GM21423 (cell line): Measurements from ENCODE around the gene ZSCAN18.
"Not testable (repeated sequence)": the region's sequence is repeated elsewhere in the genome, so short reads cannot be mapped to it uniquely, and the experiment has no call there.

ENCODE experiments used
- ATAC-seq: cut with Tn5 transposase; IDR thresholded peaks from one replicate; pipeline ENCODE4 v1.9.1; 2021; ENCODE audit warnings: mild to moderate bottlenecking, moderate library complexity; ENCODE audit not compliant: unreplicated experiment

The ZSCAN18 gene, protein sequence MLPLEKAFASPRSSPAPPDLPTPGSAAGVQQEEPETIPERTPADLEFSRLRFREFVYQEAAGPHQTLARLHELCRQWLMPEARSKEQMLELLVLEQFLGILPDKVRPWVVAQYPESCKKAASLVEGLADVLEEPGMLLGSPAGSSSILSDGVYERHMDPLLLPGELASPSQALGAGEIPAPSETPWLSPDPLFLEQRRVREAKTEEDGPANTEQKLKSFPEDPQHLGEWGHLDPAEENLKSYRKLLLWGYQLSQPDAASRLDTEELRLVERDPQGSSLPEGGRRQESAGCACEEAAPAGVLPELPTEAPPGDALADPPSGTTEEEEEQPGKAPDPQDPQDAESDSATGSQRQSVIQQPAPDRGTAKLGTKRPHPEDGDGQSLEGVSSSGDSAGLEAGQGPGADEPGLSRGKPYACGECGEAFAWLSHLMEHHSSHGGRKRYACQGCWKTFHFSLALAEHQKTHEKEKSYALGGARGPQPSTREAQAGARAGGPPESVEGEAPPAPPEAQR

GRCh38 chr19:58097781-58098681, at the start of gene ZSCAN18:
Gene ZSCAN18 (minus strand): TSS chr19:58098231. CDS start chr19:58090267, 7,964 bp downstream.
- peak; percentile 85 for ATAC-seq

DNA sequence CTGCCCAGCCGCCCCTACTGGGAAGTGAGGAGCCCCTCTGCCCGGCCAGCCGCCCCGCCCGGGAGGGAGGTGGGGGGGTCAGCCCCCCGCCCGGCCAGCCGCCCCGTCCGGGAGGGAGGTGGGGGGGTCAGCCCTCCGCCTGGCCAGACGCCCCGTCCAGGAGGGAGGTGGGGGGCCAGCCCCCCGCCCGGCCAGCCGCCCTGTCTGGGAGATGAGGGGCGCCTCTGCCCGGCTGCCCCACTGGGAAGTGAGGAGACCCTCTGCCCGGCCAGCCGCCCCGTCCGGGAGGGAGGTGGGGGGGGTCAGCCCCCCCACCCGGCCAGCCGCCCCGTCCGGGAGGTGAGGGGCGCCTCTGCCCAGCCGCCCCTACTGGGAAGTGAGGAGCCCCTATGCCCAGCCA, 49.4 kb upstream of the ZSCAN18 start:
- ATAC-seq: not testable (repeated sequence)

- ATAC-seq: no peak
Observed at GRCh38 chr19:58145849-58146248, 47.8 kb upstream of the ZSCAN18 start.

- ATAC-seq: no peak
Observed at GRCh38 chr19:58134244-58134643, 36.2 kb upstream of the ZSCAN18 start.

- no peak for ATAC-seq
Observed at GRCh38 chr19:58129284-58129683, 31.3 kb upstream of the ZSCAN18 start.

GRCh38 chr19:58128041-58128685, 30.1 kb upstream of the ZSCAN18 start:
- no peak for ATAC-seq

- ATAC-seq: no peak
Observed at GRCh38 chr19:58123354-58123753, 25.3 kb upstream of the ZSCAN18 start.

DNA sequence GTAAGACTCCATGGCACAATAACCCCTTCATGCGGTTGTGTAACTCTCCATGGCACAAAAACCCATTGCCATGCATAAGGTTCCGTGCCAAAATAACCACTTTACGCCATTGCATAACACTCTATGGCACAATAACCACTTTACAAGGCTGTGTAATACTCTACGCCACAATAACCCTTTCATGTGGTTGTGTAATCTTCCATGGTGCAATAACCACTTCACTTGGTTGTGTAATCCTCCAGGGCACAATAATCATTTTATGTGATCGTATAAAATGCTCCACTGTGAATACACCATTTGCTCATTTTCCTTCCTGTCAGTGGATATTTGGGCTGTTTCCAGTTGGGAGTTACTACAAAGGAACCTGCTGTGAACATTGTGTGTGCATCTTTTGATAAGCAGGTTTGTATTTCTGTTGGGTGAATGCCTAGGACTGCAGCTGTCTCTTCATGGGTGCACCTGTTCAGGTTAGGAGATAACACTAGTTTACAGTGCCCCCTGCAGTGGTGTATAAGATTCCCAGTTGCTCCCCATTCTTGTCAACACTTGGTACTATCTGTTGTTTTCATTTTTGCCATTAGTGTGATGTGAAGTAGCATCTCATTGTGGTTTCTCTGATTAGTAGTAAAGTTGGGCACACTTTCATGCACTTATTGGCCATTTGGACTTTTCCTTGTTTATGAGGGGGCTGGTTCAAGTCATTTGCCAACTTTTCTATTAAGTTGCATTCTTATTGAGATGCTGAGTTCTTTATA, 21.1 kb upstream of the ZSCAN18 start:
- ATAC-seq: no peak

DNA sequence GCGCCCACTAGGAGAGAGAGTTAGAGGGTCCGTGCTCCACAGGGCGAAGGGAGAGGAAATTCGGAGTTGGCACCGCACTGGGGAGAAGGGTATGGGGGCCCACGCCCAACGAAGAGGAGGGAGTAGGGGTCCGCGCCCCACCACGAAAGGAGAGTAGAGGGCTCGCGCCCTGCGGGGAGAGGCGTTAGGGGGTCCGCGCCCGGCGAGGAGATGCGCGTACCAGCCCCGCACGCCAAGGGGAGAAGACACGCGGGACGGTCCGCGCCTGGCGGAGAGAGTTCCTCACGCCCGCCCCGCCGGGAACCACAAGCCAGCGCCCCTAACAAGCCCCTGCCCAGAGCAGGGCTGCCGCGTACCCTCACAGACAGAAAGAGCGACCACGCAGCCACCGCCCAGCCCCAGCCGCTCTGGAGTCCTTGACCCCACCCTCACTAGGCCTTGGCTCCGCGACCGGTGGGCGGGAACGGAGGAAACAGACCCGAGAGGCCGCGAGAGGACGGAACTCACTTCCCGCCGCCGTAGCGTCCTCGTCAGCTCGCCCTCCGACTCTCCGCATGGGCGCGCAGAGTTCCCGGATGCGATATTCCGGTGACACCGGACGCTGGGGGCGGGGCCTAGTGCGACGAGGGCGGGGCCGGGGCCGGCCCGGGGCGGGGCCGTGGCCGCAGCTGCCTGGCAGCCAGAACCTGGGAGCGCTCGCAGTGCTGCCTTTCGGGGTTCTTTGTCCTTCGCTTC, 20.0 kb upstream of the ZSCAN18 start:
- no peak for ATAC-seq

DNA sequence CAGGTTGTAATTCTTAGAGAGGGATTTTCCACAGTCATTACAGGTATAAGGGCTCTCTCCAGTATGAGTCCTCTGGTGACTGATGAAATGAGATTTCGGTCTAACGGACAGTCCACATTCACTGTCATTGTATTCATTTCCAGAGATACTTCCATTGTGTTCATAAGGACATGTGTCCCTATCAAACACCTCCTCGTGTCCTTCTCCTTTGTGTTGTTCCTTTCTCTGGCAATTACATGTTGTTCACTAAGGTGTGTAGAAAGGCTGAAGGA, 10.5 kb upstream of the ZSCAN18 start:
- ATAC-seq: no peak

GRCh38 chr19:58107778-58108545, 9.9 kb upstream of the ZSCAN18 start:
- ATAC-seq: no peak

- no peak for ATAC-seq
Observed at GRCh38 chr19:58098682-58098998, 609 bp upstream of the ZSCAN18 start.

GRCh38 chr19:58097349-58097748, 682 bp downstream of the ZSCAN18 start:
- ATAC-seq: no peak

DNA sequence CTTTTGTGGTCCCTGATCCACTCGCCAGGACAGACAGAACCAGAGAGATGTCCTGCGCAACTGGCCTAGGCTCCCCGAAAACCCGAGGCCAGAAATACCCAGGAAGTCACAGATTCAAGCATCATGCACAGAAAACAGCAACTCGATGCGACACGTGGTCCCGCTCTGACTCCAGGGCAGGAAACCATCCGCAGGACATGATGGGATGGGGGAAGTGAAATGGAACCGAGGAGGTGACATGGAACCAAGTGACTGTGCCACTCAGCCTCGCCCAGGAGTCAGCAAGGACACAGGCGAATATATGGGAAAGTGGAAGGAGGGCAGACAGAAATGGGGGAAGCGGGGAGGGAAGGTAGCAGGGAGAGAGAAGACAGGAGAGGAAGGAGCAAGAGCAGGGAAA, 1.1 kb downstream of the ZSCAN18 start:
- ATAC-seq: no peak

DNA sequence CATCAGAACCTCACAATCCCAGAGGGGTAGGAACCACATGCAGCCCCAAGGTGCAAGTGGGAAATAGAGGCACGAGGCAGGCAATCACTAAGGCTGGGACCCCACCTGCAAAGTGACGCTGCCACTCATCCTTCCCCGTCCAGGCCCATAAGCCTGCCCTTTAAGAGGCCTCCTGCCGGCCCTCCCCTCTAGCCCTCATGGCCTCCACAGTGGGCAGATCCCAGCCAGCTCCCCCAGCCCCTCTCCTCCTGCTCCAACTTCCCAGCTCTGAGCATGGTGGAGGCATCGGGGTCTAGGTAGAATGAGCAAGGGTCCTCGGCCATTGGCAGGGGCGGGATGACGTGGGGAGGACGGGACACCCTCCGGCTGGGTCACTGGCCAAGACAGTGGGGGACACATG, 2.7 kb downstream of the ZSCAN18 start:
- ATAC-seq: no peak

DNA sequence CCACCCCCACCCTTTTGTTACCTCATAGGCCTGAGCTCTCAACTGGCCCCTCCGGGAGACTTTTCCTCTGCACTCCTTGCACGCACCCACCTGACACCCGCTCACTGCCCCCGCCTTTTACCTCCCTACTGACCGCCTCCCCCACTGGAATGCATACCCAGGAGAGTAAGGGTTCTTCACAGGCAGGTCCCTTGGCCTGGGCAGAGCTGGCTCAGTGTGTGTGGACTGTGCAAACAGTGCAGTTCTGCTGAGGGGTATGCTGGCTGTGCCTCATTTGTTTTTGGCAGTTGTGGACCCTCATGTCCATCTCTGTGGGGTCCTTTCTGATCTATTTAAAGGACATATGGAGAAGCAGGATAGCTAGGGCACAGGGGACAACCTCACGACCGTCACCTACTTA, 5.0 kb downstream of the ZSCAN18 start:
- no peak for ATAC-seq

GRCh38 chr19:58091251-58091995, 6.6 kb downstream of the ZSCAN18 start:
- no peak for ATAC-seq

GRCh38 chr19:58089846-58090245, 8.2 kb downstream of the ZSCAN18 start:
- ATAC-seq: no peak
